HepG2 (cell line): ENCODE data around the gene SGMS1. TPM values are rescaled to one million over a fixed set of nuclear protein-coding genes. Genes with fewer than 3 reads are reported as not detected.

Experiments
- CCDC6 ChIP-seq: sonication (generic); formaldehyde crosslinking; IDR thresholded peaks from 2 replicates; pipeline ENCODE4 v1.8.1; 2022; ENCODE audit warnings: mild to moderate bottlenecking, missing genetic modification reagents, moderate library complexity
- HNRNPK ChIP-seq: fragments of 200-400 bp; formaldehyde crosslinking; IDR thresholded peaks from 2 replicates; pipeline ENCODE4 v1.6.1; 2018; ENCODE audit warnings: low read length, low read depth, moderate library complexity, mild to moderate bottlenecking; ENCODE audit not compliant: poor library complexity, severe bottlenecking
- HNRNPL ChIP-seq: fragments of 200-400 bp; formaldehyde crosslinking; IDR thresholded peaks from 2 replicates; pipeline ENCODE4 v1.6.1; 2017; ENCODE audit warnings: mild to moderate bottlenecking, low read depth, low read length
- KLF11 ChIP-seq: IDR thresholded peaks from 2 replicates; pipeline ENCODE4 v1.6.1; 2016; ENCODE audit warnings: missing compliant biosample characterization
- KMT2A ChIP-seq: sonication (generic); formaldehyde crosslinking; IDR thresholded peaks from 2 replicates; pipeline ENCODE4 v1.4.0; 2020; ENCODE audit warnings: missing genetic modification reagents
- NRL ChIP-seq: sonication (generic); formaldehyde crosslinking; IDR thresholded peaks from 2 replicates; pipeline ENCODE4 v1.5.0; 2020; ENCODE audit warnings: missing genetic modification reagents, mild to moderate bottlenecking, moderate library complexity, borderline replicate concordance
- POLR2A ChIP-seq, 2 experiments: IDR thresholded peaks; 2 replicates each; pipeline ENCODE4 v1.6.1; 2011; ENCODE audit warnings: low read depth in 2 of 2, low read length in 2 of 2, mild to moderate bottlenecking in 1 of 2, moderate library complexity in 1 of 2; ENCODE audit not compliant: insufficient read depth in 1 of 2
- RAD51 ChIP-seq: fragments of 450-650 bp; IDR thresholded peaks from 2 replicates; pipeline ENCODE4 v1.6.1; 2016; ENCODE audit warnings: borderline replicate concordance
- RFX1 ChIP-seq: fragments of 450-650 bp; IDR thresholded peaks from 2 replicates; pipeline ENCODE4 v1.6.1; 2017
- RFX5 ChIP-seq: IDR thresholded peaks from 2 replicates; pipeline ENCODE4 v1.6.1; 2011; ENCODE audit warnings: low read depth, low read length, improper control_type of control experiment
- RXRB ChIP-seq: IDR thresholded peaks from 2 replicates; pipeline ENCODE4 v1.6.1; 2016; ENCODE audit warnings: borderline replicate concordance, missing genetic modification reagents, missing compliant biosample characterization
- ZC3H13 ChIP-seq: sonication (generic); formaldehyde crosslinking; IDR thresholded peaks from 2 replicates; pipeline ENCODE4 v1.8.1; 2023; ENCODE audit warnings: mild to moderate bottlenecking, missing genetic modification reagents, moderate library complexity
- ZFP90 ChIP-seq: sonication (generic); formaldehyde crosslinking; IDR thresholded peaks from 2 replicates; pipeline ENCODE4 v1.8.0; 2022; ENCODE audit warnings: missing genetic modification reagents, mild to moderate bottlenecking, inconsistent platforms, borderline replicate concordance
- ZFY ChIP-seq: sonication (generic); formaldehyde crosslinking; IDR thresholded peaks from 2 replicates; pipeline ENCODE4 v1.4.0; 2020; ENCODE audit warnings: missing genetic modification reagents
- ZNF10 ChIP-seq: sonication (generic); formaldehyde crosslinking; IDR thresholded peaks from 2 replicates; pipeline ENCODE4 v1.4.0; 2020; ENCODE audit warnings: mild to moderate bottlenecking, low read depth, missing genetic modification reagents, borderline replicate concordance
- ZNF101 ChIP-seq: sonication (generic); formaldehyde crosslinking; IDR thresholded peaks from 2 replicates; pipeline ENCODE4 v1.4.0; 2020; ENCODE audit warnings: mild to moderate bottlenecking, low read depth, missing genetic modification reagents, borderline replicate concordance
- ZNF274 ChIP-seq: sonication (generic); formaldehyde crosslinking; IDR thresholded peaks from 2 replicates; pipeline ENCODE4 v1.5.1; 2020; ENCODE audit warnings: mild to moderate bottlenecking, missing genetic modification reagents
- ZNF460 ChIP-seq: sonication (generic); formaldehyde crosslinking; IDR thresholded peaks from 2 replicates; pipeline ENCODE4 v1.5.1; 2020; ENCODE audit warnings: missing genetic modification reagents, mild to moderate bottlenecking, borderline replicate concordance
- ZNF558 ChIP-seq: sonication (generic); formaldehyde crosslinking; IDR thresholded peaks from 2 replicates; pipeline ENCODE4 v1.9.0; 2022; ENCODE audit warnings: mild to moderate bottlenecking, missing genetic modification reagents, borderline replicate concordance
- ZNF644 ChIP-seq: IDR thresholded peaks from 2 replicates; pipeline ENCODE4 v1.6.1; 2016; ENCODE audit warnings: low read depth
- ZNF790 ChIP-seq: sonication (generic); formaldehyde crosslinking; IDR thresholded peaks from 2 replicates; pipeline ENCODE4 v1.8.0; 2022; ENCODE audit warnings: missing genetic modification reagents, mild to moderate bottlenecking, borderline replicate concordance
- ZNF891 ChIP-seq: sonication (generic); formaldehyde crosslinking; IDR thresholded peaks from 2 replicates; pipeline ENCODE4 v1.5.0; 2020; ENCODE audit warnings: mild to moderate bottlenecking, missing genetic modification reagents
- ZSCAN30 ChIP-seq: sonication (generic); formaldehyde crosslinking; IDR thresholded peaks from 2 replicates; pipeline ENCODE4 v1.5.0; 2020; ENCODE audit warnings: mild to moderate bottlenecking, missing genetic modification reagents
- polyA plus RNA-seq, 8 experiments: library from polyadenylated mRNA; depleted of rRNA in 3 of 8; stranded (reverse) in 7 of 8; unstranded in 1 of 8; fragments of >200 nt; fragmentation: Illumina TruSeq in 4 of 8; extraction: Trizol in 4 of 8; gene quantifications; 2 replicates each; pipeline versions ENCODE4 v1.2.1 to v1.2.3, GENCODE V29; 2011 to 2016; ENCODE audit warnings: low read depth in 4 of 8, missing spikeins in 1 of 8, mixed read lengths in 1 of 8; ENCODE audit not compliant: insufficient read depth in 1 of 8
- total RNA-seq, 5 experiments: library from RNA; depleted of rRNA; stranded (reverse); fragments of >200 nt; fragmentation: Illumina TruSeq; extraction: Trizol; gene quantifications; 2 replicates each; pipeline ENCODE4 v1.2.3, GENCODE V29; 2016; ENCODE audit warnings: low read depth in 1 of 5
- TF ChIP-seq, protein P1 (sequence below): IDR thresholded peaks from 2 replicates; pipeline ENCODE4 v1.4.0; 2020; ENCODE audit warnings: mild to moderate bottlenecking, missing genetic modification reagents

SGMS1 gene
- total and polyA plus RNA-seq, 2 of the 13 experiments (the other 11 are each of a cell fraction or from before 2014, with no cell fraction given): 6.5 to 15.1 TPM

DNA sequence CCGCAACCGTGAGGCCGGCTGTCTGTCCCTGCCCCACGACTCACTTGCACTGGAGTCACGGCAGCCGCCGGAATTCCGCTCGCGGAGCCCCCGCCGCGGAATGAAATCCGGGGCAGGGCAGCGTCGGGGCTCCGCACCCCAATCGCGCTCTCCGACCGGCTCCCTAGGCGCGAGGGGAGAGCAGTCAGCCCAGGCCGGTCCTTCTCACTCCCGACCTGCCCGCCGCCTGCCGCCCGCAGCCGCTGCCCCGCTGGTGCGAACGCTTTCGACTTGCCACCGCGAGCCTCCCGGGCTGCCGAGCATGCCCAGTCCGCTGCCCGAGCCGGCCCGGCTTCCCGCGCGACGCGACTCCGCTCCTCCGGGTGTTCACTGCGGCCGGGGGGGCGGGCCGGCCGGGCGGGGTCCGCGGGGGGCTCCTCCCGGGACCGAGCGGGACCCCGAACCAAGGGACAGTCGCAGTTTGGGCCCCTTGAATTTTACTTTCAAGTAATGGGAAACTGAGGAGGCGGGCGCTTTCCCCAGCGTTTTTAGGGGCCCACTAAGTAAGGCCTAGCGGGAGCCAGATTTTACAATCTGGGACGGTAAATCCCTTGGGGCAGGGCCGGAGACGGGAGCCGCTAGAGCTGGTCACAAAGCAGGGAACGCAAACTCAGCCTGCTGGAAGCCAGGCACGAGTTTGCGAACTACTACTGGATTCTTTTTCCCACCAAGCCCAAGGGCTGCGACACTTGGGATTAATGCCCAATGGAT, at the start of gene SGMS1 (continued):
- TF ChIP-seq HNRNPL (no peak), ZNF644 (CRISPR knock-in tag) (no peak), KLF11 (CRISPR knock-in tag) (no peak), RAD51 (no peak), ZNF101 (CRISPR knock-in tag) (no peak), NRL (CRISPR knock-in tag) (no peak), ZFP90 (no peak; the same call in 1 of the 2 replicates), ZNF891 (CRISPR knock-in tag) (no peak; the same call in 1 of the 2 replicates), ZNF460 (CRISPR knock-in tag) (no peak), ZSCAN30 (CRISPR knock-in tag) (no peak), ZNF558 (CRISPR knock-in tag) (no peak), RXRB (0 out of 2 replicates have a peak, but pooled peaks have one; percentile 27), CCDC6 (CRISPR knock-in tag) (0 out of 2 replicates have a peak, but pooled peaks have one; percentile 37), ZC3H13 (CRISPR knock-in tag) (no peak), ZNF10 (CRISPR knock-in tag) (no peak), ZNF274 (CRISPR knock-in tag) (no peak), ZNF790 (CRISPR knock-in tag) (no peak), HNRNPK (no peak), RFX5 (no peak), KMT2A (CRISPR knock-in tag) (no peak), ZFY (CRISPR knock-in tag) (no peak), RFX1 (no peak), POLR2A (IDR thresholded peaks at IDR 0.05; ENCODE audit: insufficient read depth in 1 of 2, low read depth in 2 of 2, low read length in 2 of 2) (peak in 1 of 2 experiments; percentile 86; a peak in 2 of 4 replicates)
- TF ChIP-seq, protein P1, sequence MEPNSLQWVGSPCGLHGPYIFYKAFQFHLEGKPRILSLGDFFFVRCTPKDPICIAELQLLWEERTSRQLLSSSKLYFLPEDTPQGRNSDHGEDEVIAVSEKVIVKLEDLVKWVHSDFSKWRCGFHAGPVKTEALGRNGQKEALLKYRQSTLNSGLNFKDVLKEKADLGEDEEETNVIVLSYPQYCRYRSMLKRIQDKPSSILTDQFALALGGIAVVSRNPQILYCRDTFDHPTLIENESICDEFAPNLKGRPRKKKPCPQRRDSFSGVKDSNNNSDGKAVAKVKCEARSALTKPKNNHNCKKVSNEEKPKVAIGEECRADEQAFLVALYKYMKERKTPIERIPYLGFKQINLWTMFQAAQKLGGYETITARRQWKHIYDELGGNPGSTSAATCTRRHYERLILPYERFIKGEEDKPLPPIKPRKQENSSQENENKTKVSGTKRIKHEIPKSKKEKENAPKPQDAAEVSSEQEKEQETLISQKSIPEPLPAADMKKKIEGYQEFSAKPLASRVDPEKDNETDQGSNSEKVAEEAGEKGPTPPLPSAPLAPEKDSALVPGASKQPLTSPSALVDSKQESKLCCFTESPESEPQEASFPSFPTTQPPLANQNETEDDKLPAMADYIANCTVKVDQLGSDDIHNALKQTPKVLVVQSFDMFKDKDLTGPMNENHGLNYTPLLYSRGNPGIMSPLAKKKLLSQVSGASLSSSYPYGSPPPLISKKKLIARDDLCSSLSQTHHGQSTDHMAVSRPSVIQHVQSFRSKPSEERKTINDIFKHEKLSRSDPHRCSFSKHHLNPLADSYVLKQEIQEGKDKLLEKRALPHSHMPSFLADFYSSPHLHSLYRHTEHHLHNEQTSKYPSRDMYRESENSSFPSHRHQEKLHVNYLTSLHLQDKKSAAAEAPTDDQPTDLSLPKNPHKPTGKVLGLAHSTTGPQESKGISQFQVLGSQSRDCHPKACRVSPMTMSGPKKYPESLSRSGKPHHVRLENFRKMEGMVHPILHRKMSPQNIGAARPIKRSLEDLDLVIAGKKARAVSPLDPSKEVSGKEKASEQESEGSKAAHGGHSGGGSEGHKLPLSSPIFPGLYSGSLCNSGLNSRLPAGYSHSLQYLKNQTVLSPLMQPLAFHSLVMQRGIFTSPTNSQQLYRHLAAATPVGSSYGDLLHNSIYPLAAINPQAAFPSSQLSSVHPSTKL (CRISPR knock-in tag): no peak
